Omental fat pad (tissue), 4 donors: ENCODE results near the gene BORCS5. TPM values are rescaled to one million over a fixed set of nuclear protein-coding genes. Genes with fewer than 3 reads are reported as not detected.

Experiments used
- ATAC-seq: fragments of 150-250 bp; one replicate; pipeline ENCODE4 v1.9.1; 2016; ENCODE audit warnings: mild to moderate bottlenecking, moderate library complexity; ENCODE audit not compliant: low FRiP score
- DNase-seq: peaks from one replicate; pipeline ENCODE4 v3.0.0-alpha.2; 2019; ENCODE audit warnings: low spot score
- CTCF ChIP-seq, 3 donors: fragments of 450-650 bp; IDR thresholded peaks; one replicate each; pipeline ENCODE4 v1.5.1; 2016 to 2017; ENCODE audit warnings: antibody characterized with exemption in 3 of 3, mild to moderate bottlenecking in 3 of 3, moderate library complexity in 2 of 3
- total RNA-seq, 4 donors: library from RNA; depleted of rRNA; stranded (reverse); fragments of >200 nt; gene quantifications; one replicate each; pipeline ENCODE4 v1.1.0, GENCODE V29; 2016

BORCS5 gene
- total RNA-seq, 4 donors from 2014 or later = 11.4 to 17.1 (median 15.7) TPM

- DNase-seq (no peak), ATAC-seq (no peak)
- TF ChIP-seq CTCF (IDR thresholded peaks at IDR 0.05) = no peak
Measured at GRCh38 chr12:12366701-12367481, 10.0 kb downstream of the BORCS5 start.

- DNase-seq = no peak
- no peak for ATAC-seq
Measured at GRCh38 chr12:12367482-12367998, 10.7 kb downstream of the BORCS5 start.

GRCh38 chr12:12372946-12373722, 16.3 kb downstream of the BORCS5 start:
- no peak for TF ChIP-seq CTCF (IDR thresholded peaks at IDR 0.05)
- no peak for ATAC-seq
- no peak for DNase-seq

More at GRCh38 chr12:12367482-12367998, 10.7 kb downstream of the BORCS5 start:
- TF ChIP-seq CTCF (IDR thresholded peaks at IDR 0.05) = no peak

- DNase-seq (no peak), ATAC-seq (no peak)
- TF ChIP-seq CTCF (IDR thresholded peaks at IDR 0.05) = peak in 2 of 3 donors; percentile 14 to 38
Measured at GRCh38 chr12:12376646-12377448, 20.0 kb downstream of the BORCS5 start.

- no peak for ATAC-seq
- TF ChIP-seq CTCF (IDR thresholded peaks at IDR 0.05) = no peak
Measured at GRCh38 chr12:12378616-12379015, 21.7 kb downstream of the BORCS5 start.

GRCh38 chr12:12379831-12380730, 23.2 kb downstream of the BORCS5 start:
- ATAC-seq (no peak), DNase-seq (no peak)
- no peak for TF ChIP-seq CTCF (IDR thresholded peaks at IDR 0.05)

More at GRCh38 chr12:12378616-12379015, 21.7 kb downstream of the BORCS5 start:
- no peak for DNase-seq
